ENCODE measurements around the gene SH3BP1. TPM values are rescaled to one million over a fixed set of nuclear protein-coding genes. Genes with fewer than 3 reads are reported as not detected.
A peak's percentile ranks its signal among the peaks of the same experiment; 100 is the strongest.

Gene SH3BP1
- total RNA-seq, 5 donors from 2014 or later (not counting 1 experiment from before 2014, with no cell fraction given): 91.3 to 111 (median 93.6) TPM

GRCh38 chr22:37631448-37632173, 7.9 kb upstream of the SH3BP1 start:
- Histone ChIP-seq H3K27ac (ENCODE audit: low read length) (peak overlapping the region; percentile 88), H3K4me3 (ENCODE audit: control insufficient read depth in 1 of 2, extremely low read depth in 1 of 2, low read length in 1 of 2) (peak overlapping the region in 1 of 2 donors; percentile 35), H3K9me3 (no peaks in the 10 kb centered on the region), H3K36me3 (ENCODE audit: control insufficient read depth in 2 of 2, extremely low read depth in 1 of 2, insufficient read depth in 1 of 2, low read length in 1 of 2) (peaks cover 3 to 19% of the 10 kb centered on the region in 2 donors), H3K27me3 (replicated peaks in 1 of 2; ENCODE audit: control insufficient read depth in 2 of 2, extremely low read depth in 1 of 2, insufficient read depth in 2 of 2, low read length in 1 of 2) (no peaks in the 10 kb centered on the region), H3K4me1 (ENCODE audit: control insufficient read depth in 1 of 2, extremely low read depth in 1 of 2, insufficient read depth in 2 of 2, low read length in 2 of 2) (peaks cover 41 to 99% of the 10 kb centered on the region in 2 experiments)
- no peaks in the 10 kb centered on the region for H3K36me3 Mint-ChIP-seq
- POLR2A ChIA-PET: interaction anchor here in 1 of 2 donors (0.6 kb wide), 1 partner anchor 296 kb away, joined by 3 read pairs; no protein-coding TSS in a partner anchor
- H3K4me3 Mint-ChIP-seq: peak overlapping the region in 2 of 3 donors; percentile 37 to 41
- no peak for ATAC-seq (replicated peaks in 1 of 4)
- CTCF ChIA-PET: interaction anchor here (0.6 to 2.0 kb wide), 6 partner anchors 10 to 46 kb away, joined by 3 to 9 read pairs (median 5); partner anchors contain the start of gene GGA1 (in 1 of the 2)
- H3K27me3 Mint-ChIP-seq: no peaks in the 10 kb centered on the region
- WGBS (ENCODE audit: insufficient coverage): 83% methylated on average over 18 of the region's 19 CpGs
- H3K9me3 Mint-ChIP-seq: no peaks in the 10 kb centered on the region
- H3K4me1 Mint-ChIP-seq: peaks cover 66 to 80% (median 67%) of the 10 kb centered on the region in 3 donors
- peak overlapping the region; percentile 76 to 93 for H3K27ac Mint-ChIP-seq
- peak in 6 of 35 experiments; percentile 18 to 61 (median 36) for DNase-seq

GRCh38 chr22:37632174-37633088, 7.0 kb upstream of the SH3BP1 start:
- Histone ChIP-seq H3K9me3 (no peaks in the 10 kb centered on the region), H3K4me3 (ENCODE audit: control insufficient read depth in 1 of 2, extremely low read depth in 1 of 2, low read length in 1 of 2) (peak overlapping the region in 1 of 2 donors; percentile 35), H3K27ac (ENCODE audit: low read length) (peak overlapping the region; percentile 88), H3K27me3 (replicated peaks in 1 of 2; ENCODE audit: control insufficient read depth in 2 of 2, extremely low read depth in 1 of 2, insufficient read depth in 2 of 2, low read length in 1 of 2) (no peaks in the 10 kb centered on the region), H3K36me3 (ENCODE audit: control insufficient read depth in 2 of 2, extremely low read depth in 1 of 2, insufficient read depth in 1 of 2, low read length in 1 of 2) (peaks cover 3 to 20% of the 10 kb centered on the region in 2 donors), H3K4me1 (ENCODE audit: control insufficient read depth in 1 of 2, extremely low read depth in 1 of 2, insufficient read depth in 2 of 2, low read length in 2 of 2) (peaks cover 42 to 99% of the 10 kb centered on the region in 2 experiments)
- no peaks in the 10 kb centered on the region for H3K36me3 Mint-ChIP-seq
- CTCF ChIA-PET: interaction anchor here (0.6 to 2.0 kb wide), 5 partner anchors 10 to 47 kb away, joined by 3 to 7 read pairs (median 5); partner anchors contain the start of gene GGA1 (in 1 of the 2)
- peak overlapping the region in 1 of 3 donors; percentile 73 for H3K4me3 Mint-ChIP-seq
- DNase-seq (no peak), ATAC-seq (replicated peaks in 1 of 4) (no peak)
- POLR2A ChIA-PET: no interaction called here
- 82% methylated on average over 3 of the region's 14 CpGs for WGBS (ENCODE audit: insufficient coverage)
- no peaks in the 10 kb centered on the region for H3K9me3 Mint-ChIP-seq
- peaks cover 65 to 80% (median 66%) of the 10 kb centered on the region in 3 donors for H3K4me1 Mint-ChIP-seq
- H3K27ac Mint-ChIP-seq: peak overlapping the region; percentile 92 to 93
- H3K27me3 Mint-ChIP-seq: no peaks in the 10 kb centered on the region

GRCh38 chr22:37633089-37633624, 6.3 kb upstream of the SH3BP1 start:
- H3K4me1 Mint-ChIP-seq: peaks cover 65 to 80% (median 66%) of the 10 kb centered on the region in 3 donors
- H3K9me3 Mint-ChIP-seq: no peaks in the 10 kb centered on the region
- Histone ChIP-seq H3K27ac (ENCODE audit: low read length) (peak overlapping the region; percentile 88), H3K36me3 (ENCODE audit: control insufficient read depth in 2 of 2, extremely low read depth in 1 of 2, insufficient read depth in 1 of 2, low read length in 1 of 2) (peaks cover 3 to 23% of the 10 kb centered on the region in 2 donors), H3K4me1 (ENCODE audit: control insufficient read depth in 1 of 2, extremely low read depth in 1 of 2, insufficient read depth in 2 of 2, low read length in 2 of 2) (peaks cover 44 to 99% of the 10 kb centered on the region in 2 experiments), H3K27me3 (replicated peaks in 1 of 2; ENCODE audit: control insufficient read depth in 2 of 2, extremely low read depth in 1 of 2, insufficient read depth in 2 of 2, low read length in 1 of 2) (no peaks in the 10 kb centered on the region), H3K4me3 (ENCODE audit: control insufficient read depth in 1 of 2, extremely low read depth in 1 of 2, low read length in 1 of 2) (peak overlapping the region in 1 of 2 donors; percentile 35), H3K9me3 (no peaks in the 10 kb centered on the region)
- 8% methylated on average over 6 of the region's 11 CpGs for WGBS (ENCODE audit: insufficient coverage)
- DNase-seq (peak in 20 of 35 experiments; percentile 28 to 70 (median 44)), ATAC-seq (replicated peaks in 1 of 4) (peak; percentile 28 to 58 (median 46))
- CTCF ChIA-PET: interaction anchor here (0.6 to 2.0 kb wide), 5 partner anchors 10 to 91 kb away, joined by 3 to 10 read pairs (median 3); no protein-coding TSS in a partner anchor
- no peaks in the 10 kb centered on the region for H3K36me3 Mint-ChIP-seq
- POLR2A ChIA-PET: no interaction called here
- H3K27me3 Mint-ChIP-seq: no peaks in the 10 kb centered on the region
- peak overlapping the region; percentile 92 to 93 for H3K27ac Mint-ChIP-seq
- H3K4me3 Mint-ChIP-seq: peak overlapping the region; percentile 13 to 73 (median 53)

- 6% methylated on average over 19 of the region's 24 CpGs for WGBS (ENCODE audit: insufficient coverage)
- Mint-ChIP-seq H3K4me1 (peaks cover 65 to 80% (median 66%) of the 10 kb centered on the region in 3 donors), H3K27ac (peak overlapping the region; percentile 93 to 95), H3K27me3 (no peaks in the 10 kb centered on the region), H3K36me3 (no peaks in the 10 kb centered on the region), H3K4me3 (peak overlapping the region; percentile 56 to 73 (median 61)), H3K9me3 (no peaks in the 10 kb centered on the region)
- Histone ChIP-seq H3K4me3 (ENCODE audit: control insufficient read depth in 1 of 2, extremely low read depth in 1 of 2, low read length in 1 of 2) (peak overlapping the region; percentile 32 to 35), H3K36me3 (ENCODE audit: control insufficient read depth in 2 of 2, extremely low read depth in 1 of 2, insufficient read depth in 1 of 2, low read length in 1 of 2) (peaks cover 3 to 23% of the 10 kb centered on the region in 2 donors), H3K4me1 (ENCODE audit: control insufficient read depth in 1 of 2, extremely low read depth in 1 of 2, insufficient read depth in 2 of 2, low read length in 2 of 2) (peaks cover 49 to 99% of the 10 kb centered on the region in 2 experiments), H3K27me3 (replicated peaks in 1 of 2; ENCODE audit: control insufficient read depth in 2 of 2, extremely low read depth in 1 of 2, insufficient read depth in 2 of 2, low read length in 1 of 2) (no peaks in the 10 kb centered on the region), H3K9me3 (no peaks in the 10 kb centered on the region), H3K27ac (ENCODE audit: low read length) (peak overlapping the region; percentile 88)
- peak; percentile 70 to 77 (median 72) for ATAC-seq (replicated peaks in 1 of 4)
- peak in 30 of 35 experiments; percentile 19 to 73 (median 48) for DNase-seq
- ChIA-PET POLR2A (no interaction called here), CTCF (interaction anchor here (0.7 to 2.0 kb wide), 4 partner anchors 9 to 92 kb away, joined by 3 to 10 read pairs (median 3); no protein-coding TSS in a partner anchor)
Measured at GRCh38 chr22:37633625-37634416, 5.6 kb upstream of the SH3BP1 start.

- Mint-ChIP-seq H3K4me3 (peak overlapping the region; percentile 54 to 73 (median 56)), H3K4me1 (peaks cover 62 to 75% (median 64%) of the 10 kb centered on the region in 3 donors), H3K9me3 (no peaks in the 10 kb centered on the region), H3K27me3 (no peaks in the 10 kb centered on the region), H3K36me3 (no peaks in the 10 kb centered on the region), H3K27ac (peak overlapping the region; percentile 93 to 95)
- Histone ChIP-seq H3K36me3 (ENCODE audit: control insufficient read depth in 2 of 2, extremely low read depth in 1 of 2, insufficient read depth in 1 of 2, low read length in 1 of 2) (peaks cover 3 to 23% of the 10 kb centered on the region in 2 donors), H3K4me1 (ENCODE audit: control insufficient read depth in 1 of 2, extremely low read depth in 1 of 2, insufficient read depth in 2 of 2, low read length in 2 of 2) (peaks cover 52 to 97% of the 10 kb centered on the region in 2 experiments), H3K9me3 (no peaks in the 10 kb centered on the region), H3K4me3 (ENCODE audit: control insufficient read depth in 1 of 2, extremely low read depth in 1 of 2, low read length in 1 of 2) (peak overlapping the region in 1 of 2 donors; percentile 32), H3K27ac (ENCODE audit: low read length) (peak overlapping the region; percentile 88), H3K27me3 (replicated peaks in 1 of 2; ENCODE audit: control insufficient read depth in 2 of 2, extremely low read depth in 1 of 2, insufficient read depth in 2 of 2, low read length in 1 of 2) (no peaks in the 10 kb centered on the region)
- ATAC-seq (replicated peaks in 1 of 4): no peak
- ChIA-PET CTCF (interaction anchor here in 1 of 2 donors (0.6 to 2.0 kb wide), 3 partner anchors 9 to 337 kb away, joined by 3 to 10 read pairs (median 3); no protein-coding TSS in a partner anchor), POLR2A (no interaction called here)
- 40% methylated on average over 5 of the region's 8 CpGs for WGBS (ENCODE audit: insufficient coverage)
- peak in 2 of 35 experiments; percentile 35 to 46 for DNase-seq
Measured at GRCh38 chr22:37634417-37634924, 5.0 kb upstream of the SH3BP1 start.

Data from T-cell (primary cell).